ENCODE data around the gene MAP7D3. TPM values are rescaled to one million over a fixed set of nuclear protein-coding genes. Genes with fewer than 3 reads are reported as not detected.

Gene MAP7D3
- total RNA-seq, 1 donor: 19.9 TPM

DNA sequence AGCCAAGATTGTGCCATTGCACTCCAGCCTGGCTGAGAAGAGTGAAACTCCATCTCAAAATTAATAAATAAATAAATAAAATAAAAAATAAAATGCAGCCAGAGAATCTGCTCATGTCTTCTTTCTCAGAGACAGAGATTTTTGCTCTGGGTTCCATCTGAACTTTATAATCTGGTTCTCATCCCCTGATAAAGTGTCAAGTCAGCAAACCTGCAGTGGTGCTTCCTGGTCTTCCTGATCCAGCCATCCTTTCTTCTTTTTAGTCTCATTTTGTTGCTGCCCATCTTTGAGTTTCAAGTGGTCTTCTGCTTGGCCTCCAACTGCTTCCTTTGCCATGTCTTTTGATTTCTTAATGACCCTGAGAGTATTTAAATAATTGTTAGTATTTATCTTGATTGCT, 24.1 kb downstream of the MAP7D3 start:
- no peak for DNase-seq (ENCODE audit: low read depth)
- no peak overlapping the region for H3K4me3 ChIP-seq (ENCODE audit: low read depth, low read length)
- no peak for TF ChIP-seq CTCF (IDR thresholded peaks at IDR 0.05; ENCODE audit: insufficient read depth, low read depth, low read length)

GRCh38 chrX:136221851-136222513, 29.2 kb downstream of the MAP7D3 start:
- no peak for TF ChIP-seq CTCF (IDR thresholded peaks at IDR 0.05; ENCODE audit: insufficient read depth, low read depth, low read length)
- no peak overlapping the region for H3K4me3 ChIP-seq (ENCODE audit: low read depth, low read length)
- DNase-seq (ENCODE audit: low read depth): no peak

DNA sequence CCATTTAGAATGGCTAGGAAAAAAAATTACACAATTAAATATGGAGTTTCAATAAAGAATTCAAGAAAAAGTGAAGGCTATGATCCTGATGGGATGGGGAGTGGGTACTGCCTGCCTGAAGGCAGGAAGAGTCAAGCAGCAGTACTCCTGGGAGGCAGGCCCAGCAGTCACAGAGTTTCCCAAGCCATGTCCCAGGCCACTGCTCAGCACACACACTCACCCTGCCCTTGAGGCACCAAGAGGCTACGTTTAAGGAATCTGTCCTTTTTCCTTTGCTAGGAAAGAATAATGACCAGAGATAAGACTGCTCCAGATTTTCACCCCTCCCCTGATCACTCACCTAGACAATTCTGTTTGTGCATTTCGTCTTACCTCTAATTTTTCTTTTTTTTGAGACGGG, 30.2 kb downstream of the MAP7D3 start:
- no peak for TF ChIP-seq CTCF (IDR thresholded peaks at IDR 0.05; ENCODE audit: insufficient read depth, low read depth, low read length)
- DNase-seq (ENCODE audit: low read depth): no peak
- H3K4me3 ChIP-seq (ENCODE audit: low read depth, low read length): no peak overlapping the region

DNA sequence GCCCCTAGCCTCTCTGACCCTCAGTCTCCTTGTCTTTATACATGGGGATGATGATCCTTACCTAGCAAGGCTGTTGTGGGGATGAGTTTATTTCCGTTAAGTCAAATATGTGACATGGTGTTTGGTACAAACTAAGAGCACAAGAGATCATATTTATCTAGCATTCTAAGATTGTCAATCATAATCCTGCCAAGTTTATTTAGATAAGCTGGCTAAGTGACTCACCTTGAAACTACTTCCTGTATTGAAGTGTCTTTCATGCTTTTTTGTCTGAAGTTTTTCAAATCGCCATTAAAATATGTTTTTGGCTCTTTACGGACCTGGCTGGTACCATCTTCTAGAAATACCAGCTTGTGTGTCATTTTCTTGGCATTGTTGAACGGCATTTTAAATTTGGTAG, 30.7 kb downstream of the MAP7D3 start:
- no peak overlapping the region for H3K4me3 ChIP-seq (ENCODE audit: low read depth, low read length)
- no peak for DNase-seq (ENCODE audit: low read depth)
- TF ChIP-seq CTCF (IDR thresholded peaks at IDR 0.05; ENCODE audit: insufficient read depth, low read depth, low read length): no peak

DNA sequence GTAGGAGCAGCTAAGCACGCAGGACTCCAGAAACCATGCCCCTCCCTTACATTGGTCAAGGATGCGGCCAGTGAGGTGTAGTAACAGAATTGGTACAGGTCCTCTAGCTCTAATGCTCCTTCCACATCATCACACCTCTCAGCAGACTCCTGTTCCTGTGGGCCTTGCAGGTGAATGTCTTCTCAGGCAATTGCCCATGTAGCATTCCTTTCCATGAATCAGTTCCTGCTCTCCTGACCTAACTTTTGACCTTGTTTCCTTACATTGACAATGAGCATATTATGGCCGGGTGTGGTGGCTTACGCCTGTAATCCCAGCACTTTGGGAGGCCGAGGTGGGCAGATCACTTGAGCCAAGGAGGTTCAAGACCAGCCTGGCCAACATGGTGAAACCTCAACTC, 31.3 kb downstream of the MAP7D3 start:
- no peak for TF ChIP-seq CTCF (IDR thresholded peaks at IDR 0.05; ENCODE audit: insufficient read depth, low read depth, low read length)
- DNase-seq (ENCODE audit: low read depth): no peak
- H3K4me3 ChIP-seq (ENCODE audit: low read depth, low read length): no peak overlapping the region

- DNase-seq (ENCODE audit: low read depth): no peak
These were observed 35.6 kb downstream of the MAP7D3 start for GRCh38 chrX:136215559-136215958.

More at GRCh38 chrX:136215559-136215958, 35.6 kb downstream of the MAP7D3 start:
- TF ChIP-seq CTCF (IDR thresholded peaks at IDR 0.05; ENCODE audit: insufficient read depth, low read depth, low read length): no peak
- H3K4me3 ChIP-seq (ENCODE audit: low read depth, low read length): no peak overlapping the region
